Epidermal melanocyte (primary cell): ENCODE results near the gene RAB42.
"Not testable (repeated sequence)": the region's sequence is repeated elsewhere in the genome, so short reads cannot be mapped to it uniquely, and the experiment has no call there.

ENCODE experiments used
- DNase-seq: peaks from one replicate; pipeline ENCODE4 v3.0.0; 2011; ENCODE audit warnings: low spot score; ENCODE audit not compliant: insufficient read length

The RAB42 gene

GRCh38 chr1:28582248-28582615 is 9.8 kb upstream of the RAB42 start:
- DNase-seq, result peak; percentile 27

- not testable (repeated sequence) for DNase-seq
Observed at GRCh38 chr1:28586585-28587391, 5.3 kb upstream of the RAB42 start.

- no peak for DNase-seq
Observed at GRCh38 chr1:28592321-28593071, 431 bp downstream of the RAB42 start.

GRCh38 chr1:28593988-28594356 is 1.9 kb downstream of the RAB42 start:
- not testable (repeated sequence) for DNase-seq

GRCh38 chr1:28594686-28595411 is 2.8 kb downstream of the RAB42 start:
- DNase-seq, result not testable (repeated sequence)

- DNase-seq, result no peak
Observed at GRCh38 chr1:28595412-28596191, 3.5 kb downstream of the RAB42 start.

- DNase-seq, result not testable (repeated sequence)
Observed at GRCh38 chr1:28596276-28596675, 4.2 kb downstream of the RAB42 start.

- DNase-seq, result peak; percentile 74
Observed at GRCh38 chr1:28601696-28602095, 9.6 kb downstream of the RAB42 start.

GRCh38 chr1:28602536-28603439 is 10.7 kb downstream of the RAB42 start:
- DNase-seq, result peak; percentile 81

- no peak for DNase-seq
Observed at GRCh38 chr1:28604411-28604810, 12.3 kb downstream of the RAB42 start.

- DNase-seq, result no peak
Observed at GRCh38 chr1:28604962-28605361, 12.9 kb downstream of the RAB42 start.

- no peak for DNase-seq
Observed at GRCh38 chr1:28606771-28607170, 14.7 kb downstream of the RAB42 start.

- no peak for DNase-seq
Observed at GRCh38 chr1:28613175-28613574, 21.1 kb downstream of the RAB42 start.

GRCh38 chr1:28631713-28632112 is 39.6 kb downstream of the RAB42 start:
- no peak for DNase-seq

GRCh38 chr1:28632560-28632959 is 40.5 kb downstream of the RAB42 start:
- DNase-seq, result peak; percentile 14

GRCh38 chr1:28640766-28641165 is 48.7 kb downstream of the RAB42 start:
- DNase-seq, result no peak

- peak; percentile 44 for DNase-seq
Observed at GRCh38 chr1:28642056-28642846, 50.2 kb downstream of the RAB42 start.

- peak; percentile 84 for DNase-seq
Observed at GRCh38 chr1:28642847-28643635, 51.0 kb downstream of the RAB42 start, which contains the start of gene TAF12. Gene TAF12, minus strand, starts transcription at chr1:28643067. Its CDS starts 20,986 bp downstream, at chr1:28622081.
